ENCODE data around the gene HAUS8.

HAUS8 gene, protein sequence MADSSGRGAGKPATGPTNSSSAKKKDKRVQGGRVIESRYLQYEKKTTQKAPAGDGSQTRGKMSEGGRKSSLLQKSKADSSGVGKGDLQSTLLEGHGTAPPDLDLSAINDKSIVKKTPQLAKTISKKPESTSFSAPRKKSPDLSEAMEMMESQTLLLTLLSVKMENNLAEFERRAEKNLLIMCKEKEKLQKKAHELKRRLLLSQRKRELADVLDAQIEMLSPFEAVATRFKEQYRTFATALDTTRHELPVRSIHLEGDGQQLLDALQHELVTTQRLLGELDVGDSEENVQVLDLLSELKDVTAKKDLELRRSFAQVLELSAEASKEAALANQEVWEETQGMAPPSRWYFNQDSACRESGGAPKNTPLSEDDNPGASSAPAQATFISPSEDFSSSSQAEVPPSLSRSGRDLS

DNA sequence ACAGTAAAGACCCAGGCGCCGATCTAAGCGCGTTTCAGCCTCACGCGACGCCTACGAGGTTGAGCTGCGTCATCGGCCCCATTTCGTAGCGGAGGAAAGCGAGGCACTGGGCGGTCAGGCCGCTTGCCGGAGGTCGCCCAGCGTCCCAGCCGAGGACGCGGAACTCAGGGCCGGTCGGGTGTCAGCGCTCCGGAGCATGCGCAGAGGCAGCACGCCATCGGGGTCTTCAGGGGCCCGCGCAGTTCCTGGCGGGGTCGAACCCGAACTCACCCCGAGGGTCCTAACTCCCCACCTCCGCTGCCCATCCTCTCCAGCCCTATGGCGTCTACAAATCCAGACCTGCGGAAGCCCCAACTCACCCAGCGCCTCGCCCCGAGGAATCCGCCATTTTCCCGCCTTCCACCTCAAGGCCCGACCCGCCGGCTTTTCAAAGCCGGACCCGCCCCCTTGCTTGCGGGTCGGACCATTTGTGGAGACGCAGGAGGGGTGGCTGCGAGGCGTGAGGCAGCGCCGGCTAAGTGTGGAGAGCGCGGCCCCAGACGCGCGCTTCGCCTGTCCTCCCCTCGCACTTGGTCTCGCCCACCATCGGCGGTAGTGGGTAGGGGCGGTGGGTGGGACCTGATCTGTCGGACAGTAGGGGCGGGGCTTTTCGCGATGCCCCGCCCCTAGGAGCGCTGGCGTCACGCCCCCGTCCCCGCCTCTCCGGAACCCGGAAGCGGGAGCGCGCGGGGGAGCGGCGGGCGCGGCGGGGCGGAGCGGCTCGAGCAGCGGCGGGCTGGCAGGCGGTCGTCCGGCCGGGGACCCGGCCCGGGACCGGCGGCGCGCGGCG lies at the start of gene HAUS8, which contains the start of gene MYO9B:
TSS of gene HAUS8 (minus strand) at position 418 of the 829 bp plus-strand sequence. CDS start at position 388, 30 bp downstream.
TSS of gene MYO9B (plus strand) at position 743 of the 829 bp plus-strand sequence. CDS start 25,941 bp downstream, outside the sequence.
- Histone ChIP-seq H3K36me3 (ENCODE audit: control insufficient read depth, insufficient read depth, low read length) (peaks cover 29% of the 10 kb centered on the region), H3K9me3 (ENCODE audit: control insufficient read depth, insufficient read depth, low read depth, low read length) (no peaks in the 10 kb centered on the region), H3K4me1 (ENCODE audit: control insufficient read depth, insufficient read depth, low read length) (peaks cover 46% of the 10 kb centered on the region), H3K27me3 (ENCODE audit: control insufficient read depth, insufficient read depth, low read length) (no peaks in the 10 kb centered on the region), H3K4me3 (ENCODE audit: low read depth, low read length) (peak within 1 kb of the TSS; percentile 96), H3K9ac (ENCODE audit: low read length) (peak within 1 kb of the TSS; percentile 94), H3K27ac (ENCODE audit: low read depth, low read length) (peak within 1 kb of the TSS; percentile 93)

DNA sequence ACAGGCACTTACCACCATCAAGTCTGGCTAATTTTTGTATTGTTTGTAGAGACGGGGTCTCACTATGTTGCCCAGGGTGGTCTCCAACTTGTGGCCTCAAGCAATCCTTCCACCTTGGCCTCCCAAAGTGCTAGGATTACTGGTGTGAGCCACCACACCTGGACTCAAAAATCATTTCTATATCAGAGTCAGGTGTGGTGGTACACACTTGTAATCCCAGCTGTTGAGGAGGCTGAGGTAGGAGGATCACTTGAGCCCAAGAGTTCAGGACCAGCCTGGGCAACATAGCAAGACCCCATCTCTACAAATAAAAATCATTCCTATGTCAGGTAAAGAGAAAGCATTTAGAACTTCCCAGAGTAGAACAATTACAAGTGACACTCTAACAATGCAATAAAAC lies 48.8 kb upstream of the HAUS8 start:
- Histone ChIP-seq H3K4me1 (ENCODE audit: control insufficient read depth, insufficient read depth, low read length) (peaks cover 13% of the 10 kb centered on the region), H3K36me3 (ENCODE audit: control insufficient read depth, insufficient read depth, low read length) (no peaks in the 10 kb centered on the region), H3K27ac (ENCODE audit: low read depth, low read length) (no peak overlapping the region)

DNA sequence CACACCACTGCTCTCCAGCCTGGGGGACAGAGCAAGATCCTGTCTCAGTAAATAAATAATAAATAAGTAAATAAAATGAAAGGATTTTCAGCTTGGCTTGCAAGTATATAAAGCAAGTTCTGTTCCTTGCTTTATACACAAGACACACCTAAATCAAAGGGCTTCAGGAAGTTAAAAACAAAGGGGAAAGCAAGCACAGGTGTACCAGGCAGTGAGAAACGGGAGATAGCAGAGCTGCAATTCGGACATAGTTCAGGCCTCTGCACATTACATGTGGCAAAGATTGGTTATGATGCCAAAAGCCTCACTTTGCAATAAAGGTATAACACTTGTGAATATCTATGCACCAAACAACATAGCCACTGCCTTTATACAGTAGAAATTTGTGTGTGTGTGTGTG lies 47.8 kb upstream of the HAUS8 start:
- H3K9me3 ChIP-seq (ENCODE audit: control insufficient read depth, insufficient read depth, low read depth, low read length) = no peaks in the 10 kb centered on the region
- no peak overlapping the region for H3K27ac ChIP-seq (ENCODE audit: low read depth, low read length)
- no peaks in the 10 kb centered on the region for H3K36me3 ChIP-seq (ENCODE audit: control insufficient read depth, insufficient read depth, low read length)
- no peaks in the 10 kb centered on the region for H3K27me3 ChIP-seq (ENCODE audit: control insufficient read depth, insufficient read depth, low read length)
- H3K9ac ChIP-seq (ENCODE audit: low read length) = no peak overlapping the region
- peaks cover 13% of the 10 kb centered on the region for H3K4me1 ChIP-seq (ENCODE audit: control insufficient read depth, insufficient read depth, low read length)
- H3K4me3 ChIP-seq (ENCODE audit: low read depth, low read length) = no peak overlapping the region

More for the DNA sequence above, 48.8 kb upstream of the HAUS8 start:
- Histone ChIP-seq H3K27me3 (ENCODE audit: control insufficient read depth, insufficient read depth, low read length) (no peaks in the 10 kb centered on the region), H3K9me3 (ENCODE audit: control insufficient read depth, insufficient read depth, low read depth, low read length) (no peaks in the 10 kb centered on the region), H3K4me3 (ENCODE audit: low read depth, low read length) (no peak overlapping the region), H3K9ac (ENCODE audit: low read length) (no peak overlapping the region)

DNA sequence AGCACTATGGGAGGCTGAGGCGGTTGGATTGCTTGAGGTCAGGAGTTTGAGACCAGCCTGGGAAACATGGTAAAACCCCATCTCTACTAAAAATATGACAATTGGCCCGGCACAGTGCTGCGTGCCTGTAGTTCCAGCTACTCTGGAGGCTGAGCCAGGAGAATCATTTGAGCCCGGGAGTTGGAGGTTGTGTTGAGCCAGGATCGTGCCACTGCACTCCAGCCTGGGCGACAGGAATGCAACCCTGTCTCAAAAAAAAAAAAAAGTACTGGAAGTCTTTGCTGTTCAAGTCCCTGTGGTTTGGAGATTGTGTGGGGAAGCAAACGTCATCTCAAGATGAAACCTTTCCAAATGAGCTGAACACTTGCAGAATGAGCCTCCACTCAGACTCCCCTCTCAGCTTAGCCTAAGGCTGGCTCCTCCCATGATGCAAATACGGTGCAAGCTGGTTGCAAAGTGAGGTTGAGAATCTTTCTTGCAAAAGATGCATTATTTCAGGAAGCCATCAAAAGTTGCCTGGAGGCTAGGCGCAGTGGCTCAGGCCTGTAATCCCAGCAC lies 46.6 kb upstream of the HAUS8 start:
- Histone ChIP-seq H3K4me1 (ENCODE audit: control insufficient read depth, insufficient read depth, low read length) (peaks cover 13% of the 10 kb centered on the region), H3K9me3 (ENCODE audit: control insufficient read depth, insufficient read depth, low read depth, low read length) (no peaks in the 10 kb centered on the region), H3K27ac (ENCODE audit: low read depth, low read length) (no peak overlapping the region), H3K9ac (ENCODE audit: low read length) (no peak overlapping the region), H3K27me3 (ENCODE audit: control insufficient read depth, insufficient read depth, low read length) (no peaks in the 10 kb centered on the region), H3K36me3 (ENCODE audit: control insufficient read depth, insufficient read depth, low read length) (no peaks in the 10 kb centered on the region), H3K4me3 (ENCODE audit: low read depth, low read length) (no peak overlapping the region)

DNA sequence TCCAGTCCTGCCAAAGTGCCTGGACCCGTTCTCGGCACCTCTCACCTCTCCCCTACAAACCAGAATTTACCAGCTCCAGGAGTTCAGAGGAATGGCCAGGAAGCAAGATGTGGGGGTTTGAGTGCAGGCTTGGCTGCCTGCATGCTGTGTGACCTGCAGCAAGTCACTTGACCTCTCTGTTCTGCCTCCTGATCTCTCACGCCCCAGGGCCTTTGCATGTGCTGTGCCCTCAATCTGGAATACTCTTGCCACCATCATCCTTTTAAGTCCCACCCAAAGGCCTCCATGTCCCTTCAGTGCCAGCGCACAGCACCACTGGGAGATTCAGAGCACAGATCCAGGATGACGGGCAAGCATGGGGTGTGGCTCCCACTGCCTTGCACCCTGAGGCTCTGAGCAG lies 43.7 kb upstream of the HAUS8 start:
- H3K9me3 ChIP-seq (ENCODE audit: control insufficient read depth, insufficient read depth, low read depth, low read length) = no peaks in the 10 kb centered on the region
- H3K36me3 ChIP-seq (ENCODE audit: control insufficient read depth, insufficient read depth, low read length) = no peaks in the 10 kb centered on the region
- no peaks in the 10 kb centered on the region for H3K27me3 ChIP-seq (ENCODE audit: control insufficient read depth, insufficient read depth, low read length)
- no peak overlapping the region for H3K4me3 ChIP-seq (ENCODE audit: low read depth, low read length)
- no peak overlapping the region for H3K27ac ChIP-seq (ENCODE audit: low read depth, low read length)
- H3K9ac ChIP-seq (ENCODE audit: low read length) = no peak overlapping the region
- H3K4me1 ChIP-seq (ENCODE audit: control insufficient read depth, insufficient read depth, low read length) = peaks cover 16% of the 10 kb centered on the region

DNA sequence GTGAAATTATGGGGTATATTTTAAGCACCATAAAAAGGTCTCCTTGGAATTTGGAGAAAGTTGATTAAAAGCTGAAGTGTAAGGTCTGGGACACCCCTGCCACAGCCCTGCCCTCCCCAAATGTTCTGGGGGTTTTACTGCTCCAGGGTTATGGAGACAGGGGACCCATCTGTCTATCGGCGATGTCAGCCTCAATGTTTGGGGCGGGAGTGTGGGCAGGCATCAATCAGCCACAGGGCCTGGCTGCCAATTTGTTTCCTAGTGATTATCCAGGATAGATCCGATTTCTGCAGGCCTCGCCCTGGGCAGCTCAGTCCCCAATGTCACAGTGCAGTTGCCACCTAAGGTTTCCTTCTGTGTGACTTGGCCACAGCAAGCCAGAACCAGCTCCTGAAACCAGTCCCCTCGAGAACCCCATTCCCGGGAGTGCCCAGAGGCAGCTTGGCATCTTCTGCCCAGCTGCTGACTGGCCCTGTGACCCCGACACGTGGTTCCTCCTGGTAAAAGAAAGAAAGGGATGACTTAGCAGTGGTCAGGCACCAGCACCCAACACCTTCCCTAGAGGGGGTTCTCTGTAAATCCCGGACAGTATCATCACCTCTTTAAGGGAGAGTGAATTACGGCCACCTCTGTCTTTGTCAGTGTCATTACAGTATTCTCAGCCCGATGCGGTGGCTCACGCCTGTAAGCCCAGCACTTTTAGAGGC lies 41.9 kb upstream of the HAUS8 start:
- H3K4me3 ChIP-seq (ENCODE audit: low read depth, low read length) = no peak overlapping the region
- no peak overlapping the region for H3K27ac ChIP-seq (ENCODE audit: low read depth, low read length)
- peaks cover 34% of the 10 kb centered on the region for H3K4me1 ChIP-seq (ENCODE audit: control insufficient read depth, insufficient read depth, low read length)
- H3K9ac ChIP-seq (ENCODE audit: low read length) = no peak overlapping the region
- H3K9me3 ChIP-seq (ENCODE audit: control insufficient read depth, insufficient read depth, low read depth, low read length) = no peaks in the 10 kb centered on the region
- H3K27me3 ChIP-seq (ENCODE audit: control insufficient read depth, insufficient read depth, low read length) = no peaks in the 10 kb centered on the region
- no peaks in the 10 kb centered on the region for H3K36me3 ChIP-seq (ENCODE audit: control insufficient read depth, insufficient read depth, low read length)

DNA sequence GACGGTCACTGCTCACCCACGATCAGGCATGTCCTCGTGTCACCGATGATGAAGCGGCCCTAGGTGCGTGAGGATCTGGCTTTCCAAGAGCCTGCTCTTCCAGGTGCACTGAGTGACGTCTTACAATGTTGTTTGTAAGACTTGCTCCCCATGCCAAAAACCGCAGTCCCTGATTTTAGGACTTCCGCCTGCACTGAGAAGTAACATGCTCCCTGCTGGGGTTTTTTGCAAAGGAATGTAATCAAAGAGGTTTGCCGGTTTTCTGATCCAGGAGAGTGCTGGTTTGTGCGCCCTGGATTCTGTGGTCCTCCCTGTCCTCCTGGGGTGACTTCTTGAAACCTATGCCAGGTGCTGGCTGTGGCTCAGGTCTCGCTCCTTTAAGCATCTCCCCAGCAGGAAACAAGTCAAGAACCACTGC lies 39.2 kb upstream of the HAUS8 start:
- Histone ChIP-seq H3K9me3 (ENCODE audit: control insufficient read depth, insufficient read depth, low read depth, low read length) (no peaks in the 10 kb centered on the region), H3K27ac (ENCODE audit: low read depth, low read length) (0 out of 2 replicates have a peak overlapping the region, but pooled peaks have one; percentile 18), H3K36me3 (ENCODE audit: control insufficient read depth, insufficient read depth, low read length) (peaks cover 11% of the 10 kb centered on the region; the same call in 1 of the 2 replicates), H3K4me3 (ENCODE audit: low read depth, low read length) (no peak overlapping the region), H3K4me1 (ENCODE audit: control insufficient read depth, insufficient read depth, low read length) (peaks cover 36% of the 10 kb centered on the region), H3K27me3 (ENCODE audit: control insufficient read depth, insufficient read depth, low read length) (no peaks in the 10 kb centered on the region), H3K9ac (ENCODE audit: low read length) (no peak overlapping the region)

DNA sequence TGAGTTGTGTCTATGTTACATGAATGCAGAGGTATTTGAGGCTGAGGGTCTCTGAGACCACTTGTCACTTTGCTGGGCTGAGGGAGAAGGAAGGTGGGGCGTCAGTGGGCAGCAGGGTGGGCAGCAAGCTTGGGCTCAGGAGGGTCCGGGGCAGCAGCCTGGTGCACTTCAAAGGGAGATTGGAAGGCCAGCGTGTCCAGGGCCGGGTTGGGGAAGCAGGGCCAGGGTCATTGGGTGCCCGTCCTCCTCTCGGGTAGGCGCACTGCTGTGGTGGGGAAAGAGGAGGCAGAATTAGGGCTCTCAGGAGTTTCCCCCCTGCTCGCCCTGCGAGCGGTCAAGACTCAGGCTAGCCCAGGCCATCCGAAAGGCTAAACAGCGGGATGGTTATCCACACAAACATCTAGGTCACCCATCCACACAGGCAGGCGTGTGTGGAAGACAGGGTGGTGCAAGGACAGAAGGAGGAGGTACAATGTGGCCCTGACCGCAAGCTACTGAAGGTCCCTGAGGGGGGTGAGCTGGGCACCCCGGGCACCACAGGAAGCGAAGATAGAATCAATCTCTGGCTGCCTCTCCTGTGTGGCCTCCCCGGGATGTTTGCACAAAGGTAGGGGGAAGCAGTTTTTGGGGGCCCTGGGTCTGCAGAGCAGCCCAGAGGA lies 38.0 kb upstream of the HAUS8 start:
- H3K27ac ChIP-seq (ENCODE audit: low read depth, low read length) = no peak overlapping the region
- H3K9ac ChIP-seq (ENCODE audit: low read length) = no peak overlapping the region
- no peak overlapping the region for H3K4me3 ChIP-seq (ENCODE audit: low read depth, low read length)
- H3K4me1 ChIP-seq (ENCODE audit: control insufficient read depth, insufficient read depth, low read length) = peaks cover 38% of the 10 kb centered on the region
- H3K27me3 ChIP-seq (ENCODE audit: control insufficient read depth, insufficient read depth, low read length) = no peaks in the 10 kb centered on the region
- peaks cover 11% of the 10 kb centered on the region; the same call in 1 of the 2 replicates for H3K36me3 ChIP-seq (ENCODE audit: control insufficient read depth, insufficient read depth, low read length)
- H3K9me3 ChIP-seq (ENCODE audit: control insufficient read depth, insufficient read depth, low read depth, low read length) = no peaks in the 10 kb centered on the region

DNA sequence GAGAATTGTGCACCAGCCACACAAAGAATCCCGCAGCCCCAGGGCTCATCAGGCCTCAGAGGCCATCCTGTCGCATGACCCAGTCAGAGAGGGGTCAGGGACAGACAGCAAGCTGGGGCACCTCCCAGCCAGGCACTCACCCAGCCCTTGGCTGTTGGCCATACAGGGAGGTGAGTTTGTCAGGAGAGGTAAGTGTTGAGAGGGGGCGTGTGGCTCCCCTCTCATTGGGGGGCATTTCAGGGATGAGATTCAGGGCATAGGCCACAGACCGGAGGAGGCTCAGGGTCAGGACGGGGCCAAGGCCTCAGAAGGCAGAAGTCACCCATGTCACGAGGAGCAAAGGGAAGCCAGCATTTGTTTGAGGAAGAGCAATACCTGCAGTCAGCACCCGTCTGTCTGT lies 37.4 kb upstream of the HAUS8 start:
- no peaks in the 10 kb centered on the region for H3K27me3 ChIP-seq (ENCODE audit: control insufficient read depth, insufficient read depth, low read length)
- peaks cover 43% of the 10 kb centered on the region for H3K4me1 ChIP-seq (ENCODE audit: control insufficient read depth, insufficient read depth, low read length)
- H3K9me3 ChIP-seq (ENCODE audit: control insufficient read depth, insufficient read depth, low read depth, low read length) = no peaks in the 10 kb centered on the region
- H3K9ac ChIP-seq (ENCODE audit: low read length) = no peak overlapping the region
- H3K36me3 ChIP-seq (ENCODE audit: control insufficient read depth, insufficient read depth, low read length) = peaks cover 11% of the 10 kb centered on the region; the same call in 1 of the 2 replicates
- no peak overlapping the region for H3K27ac ChIP-seq (ENCODE audit: low read depth, low read length)
- no peak overlapping the region for H3K4me3 ChIP-seq (ENCODE audit: low read depth, low read length)

DNA sequence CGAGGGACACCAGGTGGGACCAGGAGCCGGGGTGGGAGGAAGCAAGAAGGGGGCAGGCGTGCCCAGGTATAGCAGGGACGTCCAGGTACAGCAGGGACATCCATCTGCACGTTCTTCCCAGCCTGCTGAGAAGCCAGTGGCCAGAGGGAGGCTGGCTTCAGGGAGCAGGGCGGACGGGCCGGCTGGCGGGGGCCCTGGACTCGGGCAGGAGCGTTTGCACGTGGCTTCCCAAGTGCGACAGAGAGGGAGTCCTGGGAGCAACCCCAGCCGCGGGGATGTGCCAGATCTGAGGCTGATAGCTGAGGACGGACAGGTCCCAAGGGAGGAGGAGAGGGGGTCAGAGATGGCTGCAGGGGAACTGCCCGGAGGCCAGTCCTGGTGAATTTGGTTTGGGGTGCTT lies 37.0 kb upstream of the HAUS8 start:
- Histone ChIP-seq H3K4me1 (ENCODE audit: control insufficient read depth, insufficient read depth, low read length) (peaks cover 47% of the 10 kb centered on the region), H3K9me3 (ENCODE audit: control insufficient read depth, insufficient read depth, low read depth, low read length) (no peaks in the 10 kb centered on the region), H3K27me3 (ENCODE audit: control insufficient read depth, insufficient read depth, low read length) (no peaks in the 10 kb centered on the region), H3K36me3 (ENCODE audit: control insufficient read depth, insufficient read depth, low read length) (peaks cover 11% of the 10 kb centered on the region; the same call in 1 of the 2 replicates), H3K27ac (ENCODE audit: low read depth, low read length) (no peak overlapping the region), H3K4me3 (ENCODE audit: low read depth, low read length) (no peak overlapping the region), H3K9ac (ENCODE audit: low read length) (no peak overlapping the region)
